GM18867 (cell line): ENCODE results near the gene CCDC169.
A peak's percentile ranks its signal among the peaks of the same experiment; 100 is the strongest.
"Not testable (repeated sequence)": the region's sequence is repeated elsewhere in the genome, so short reads cannot be mapped to it uniquely, and the experiment has no call there.

Experiments
- ATAC-seq: cut with Tn5 transposase; IDR thresholded peaks from one replicate; pipeline ENCODE4 v1.9.1; 2021; ENCODE audit warnings: mild to moderate bottlenecking, moderate library complexity; ENCODE audit not compliant: unreplicated experiment

Gene CCDC169

GRCh38 chr13:36319793-36320192 lies 22.2 kb upstream of the CCDC169 start:
- ATAC-seq, result not testable (repeated sequence)

- ATAC-seq, result no peak
Measured at GRCh38 chr13:36313047-36313969, 15.7 kb upstream of the CCDC169 start.

- peak; percentile 60 for ATAC-seq
Measured at GRCh38 chr13:36310417-36311108, 12.9 kb upstream of the CCDC169 start.

DNA sequence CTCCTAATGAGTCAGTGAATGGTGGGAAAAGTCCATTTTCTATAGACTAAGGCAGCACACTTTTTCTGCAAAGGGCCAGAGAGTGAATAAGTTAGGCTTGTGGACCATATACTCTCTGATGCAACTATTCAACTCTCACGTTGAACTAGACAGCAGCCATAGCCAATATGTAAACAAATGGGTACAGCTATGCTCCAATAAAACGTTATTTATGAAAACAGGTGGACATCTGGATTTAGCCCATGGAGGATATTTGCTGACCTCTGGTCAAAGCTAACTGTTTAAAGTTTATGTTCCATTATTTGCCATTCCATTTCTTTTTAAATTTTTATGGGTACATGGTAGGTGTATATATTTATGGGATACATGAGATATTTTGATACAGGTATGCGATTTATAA lies 4.7 kb upstream of the CCDC169 start:
- ATAC-seq, result no peak

DNA sequence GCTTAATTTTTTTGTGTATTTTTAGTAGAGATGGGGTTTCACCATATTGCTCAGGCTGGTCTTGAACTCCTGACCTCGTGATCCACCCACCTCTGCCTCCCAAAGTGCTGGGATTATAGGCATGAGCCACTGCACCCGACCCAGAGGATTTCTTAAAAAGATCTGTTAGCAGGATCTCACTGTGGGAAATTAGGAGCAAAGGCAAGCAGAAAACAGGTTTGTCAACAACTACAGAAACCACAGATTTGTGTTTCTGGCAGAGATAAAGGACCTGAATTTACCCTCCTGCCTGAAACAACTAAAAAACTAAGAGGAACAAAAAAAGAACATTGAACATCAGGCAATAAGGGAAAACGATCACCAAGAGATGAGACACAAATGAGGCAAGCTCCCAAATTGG lies 1.9 kb upstream of the CCDC169 start:
- not testable (repeated sequence) for ATAC-seq

DNA sequence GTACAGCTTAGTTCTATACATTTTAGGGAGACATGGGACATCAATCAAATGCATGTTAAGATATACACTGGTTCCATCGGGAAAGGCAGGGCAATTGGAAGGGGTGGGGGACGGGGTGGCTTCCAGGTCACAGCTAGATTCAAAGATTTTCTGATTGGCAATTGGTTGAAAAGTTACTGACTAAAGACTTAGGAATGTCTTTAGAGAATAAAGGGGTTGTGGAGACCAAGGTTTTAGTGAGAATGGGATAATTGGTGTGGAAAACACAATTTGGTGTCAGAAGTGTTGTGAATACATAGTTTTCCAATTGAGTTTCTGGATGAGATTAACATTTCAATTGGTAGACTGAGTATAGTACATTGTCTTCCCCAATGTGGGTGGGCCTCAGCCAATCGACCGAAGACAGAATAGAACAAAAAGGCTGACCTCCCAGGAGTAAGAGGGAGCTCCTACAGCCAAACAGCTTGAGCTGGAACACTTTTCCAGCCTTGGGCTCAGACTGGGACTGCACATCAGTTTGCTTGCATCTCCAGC lies 988 bp upstream of the CCDC169 start:
- no peak for ATAC-seq

DNA sequence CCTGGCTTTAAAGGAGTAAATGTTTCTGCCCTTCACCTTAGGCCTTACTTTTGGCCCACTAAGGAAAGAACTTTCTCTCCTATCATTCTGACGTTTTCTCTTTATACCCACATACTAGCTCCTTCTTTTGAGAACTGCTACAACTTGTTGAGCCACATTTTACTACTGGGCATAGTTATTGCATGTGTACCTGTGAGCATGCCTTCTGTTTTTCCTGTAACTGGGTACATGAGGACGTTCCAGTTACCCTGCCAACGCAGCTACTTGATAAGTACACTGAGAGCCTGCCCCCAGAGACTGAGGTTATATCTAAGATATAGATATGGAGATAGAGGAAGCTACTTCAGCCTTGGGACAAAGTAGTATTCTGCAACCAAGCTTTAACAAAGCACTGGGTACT lies 3.5 kb downstream of the CCDC169 start:
- no peak for ATAC-seq

- ATAC-seq, result no peak
Measured at GRCh38 chr13:36293497-36293896, 4.1 kb downstream of the CCDC169 start.

GRCh38 chr13:36288794-36289391 lies 8.7 kb downstream of the CCDC169 start:
- no peak for ATAC-seq

GRCh38 chr13:36286006-36286405 lies 11.6 kb downstream of the CCDC169 start:
- ATAC-seq, result no peak

DNA sequence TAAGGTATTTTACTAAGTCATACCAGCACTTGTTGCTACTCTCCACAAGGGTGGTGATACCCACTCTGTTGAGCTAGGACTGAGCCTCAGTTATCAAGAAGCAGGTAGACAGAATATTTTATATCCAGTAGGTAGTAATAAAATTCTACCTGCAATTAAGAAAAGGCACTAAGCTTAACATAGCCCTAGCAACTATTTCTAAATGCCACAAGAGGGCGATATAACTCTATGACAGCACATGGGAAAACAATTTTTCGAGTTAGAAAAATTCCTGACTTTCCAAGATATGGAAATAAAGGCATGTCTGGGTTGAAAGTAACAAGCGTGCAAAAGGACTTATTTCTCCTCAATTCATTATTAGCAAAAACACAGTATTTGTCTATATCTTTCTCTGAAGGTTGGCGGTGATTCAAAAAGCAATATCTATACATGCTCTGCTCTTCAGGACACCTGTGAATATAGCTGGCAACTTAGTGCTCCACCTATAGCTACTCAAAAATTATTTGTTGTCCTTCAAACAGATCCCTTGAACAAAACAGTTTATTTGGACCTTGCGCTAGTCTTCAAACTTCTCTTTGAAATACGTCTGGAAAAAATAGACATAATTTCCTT lies 14.7 kb downstream of the CCDC169 start:
- no peak for ATAC-seq

DNA sequence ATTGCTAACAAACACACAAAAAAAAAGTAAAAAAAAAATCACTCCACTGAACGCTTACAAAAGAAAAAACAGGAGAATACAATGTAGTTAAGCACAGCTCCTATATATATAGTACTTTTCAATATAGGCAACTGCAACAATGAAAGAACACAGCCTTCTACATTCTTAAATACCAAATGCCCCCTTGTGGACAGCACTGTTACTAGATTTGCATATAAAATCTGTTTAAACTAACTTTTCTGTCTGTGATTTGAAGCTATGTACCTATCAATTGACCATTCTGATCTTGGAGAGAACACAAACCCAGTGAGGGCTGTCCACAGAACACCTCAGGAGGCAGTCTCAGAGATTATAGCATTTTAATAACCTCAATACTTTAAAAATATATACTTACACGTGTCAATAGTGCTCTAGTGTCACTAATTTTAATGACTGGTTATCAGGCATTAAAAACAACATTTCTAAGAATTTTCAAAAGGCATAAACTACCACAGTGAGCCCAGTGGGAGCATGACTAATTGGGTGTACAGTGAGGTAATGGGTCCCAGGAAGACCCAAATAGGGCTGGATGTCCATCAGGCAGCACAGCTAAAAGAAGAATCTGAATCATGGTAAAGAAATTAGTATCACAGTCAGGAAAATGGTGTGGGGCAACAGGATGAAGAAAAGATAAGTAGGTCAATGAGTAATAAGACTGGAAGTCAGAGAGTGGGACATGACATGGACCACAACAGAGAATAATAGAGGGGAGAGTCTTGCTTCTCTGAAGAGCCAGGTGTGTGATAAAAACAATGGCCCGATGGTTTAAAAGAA lies 22.2 kb downstream of the CCDC169 start:
- ATAC-seq, result no peak

- no peak for ATAC-seq
Measured at GRCh38 chr13:36273431-36273830, 24.2 kb downstream of the CCDC169 start.

DNA sequence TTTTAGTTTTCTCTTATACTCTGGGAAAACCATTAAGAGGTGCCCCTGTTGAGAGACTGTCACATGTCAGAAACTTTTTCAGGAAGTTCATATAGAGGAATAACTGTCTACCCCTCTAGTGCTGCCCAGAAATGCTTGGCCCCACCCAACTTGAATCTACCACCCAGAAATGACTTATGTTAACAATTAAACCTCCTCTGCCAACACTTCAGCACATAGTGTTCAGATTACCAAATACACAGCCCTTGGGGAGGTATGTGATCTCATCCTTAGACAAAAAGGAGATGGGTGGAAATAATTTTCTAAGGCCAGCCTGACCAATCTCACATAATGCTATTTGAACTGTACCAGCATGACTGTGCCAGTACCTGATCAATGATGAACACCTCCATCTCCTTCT lies 35.6 kb downstream of the CCDC169 start:
- ATAC-seq, result no peak

- ATAC-seq, result no peak
Measured at GRCh38 chr13:36261011-36261410, 36.6 kb downstream of the CCDC169 start.

GRCh38 chr13:36259361-36260137 lies 38.1 kb downstream of the CCDC169 start:
- ATAC-seq, result no peak

DNA sequence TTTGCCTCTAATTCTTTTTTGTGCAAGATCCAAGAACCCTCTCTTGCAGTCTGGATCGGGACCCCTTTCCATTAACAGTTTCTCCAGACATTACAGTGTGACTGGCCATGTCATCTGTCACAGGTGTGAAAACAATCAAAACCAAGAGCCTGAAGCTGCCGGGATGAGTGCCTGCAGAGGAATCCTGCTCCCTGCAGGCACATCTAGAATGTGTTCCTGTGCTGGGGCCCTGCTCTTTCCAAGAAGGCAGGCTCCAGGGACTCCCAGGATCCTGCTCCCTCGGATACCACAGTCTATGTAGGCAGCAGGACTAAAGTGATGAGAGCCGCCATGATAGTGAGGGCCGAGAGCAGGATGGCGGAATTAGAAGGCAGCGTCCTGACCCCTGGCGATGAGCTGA lies 38.8 kb downstream of the CCDC169 start:
- no peak for ATAC-seq

GRCh38 chr13:36251526-36251925 lies 46.1 kb downstream of the CCDC169 start:
- peak; percentile 85 for ATAC-seq

GRCh38 chr13:36251017-36251416 lies 46.6 kb downstream of the CCDC169 start:
- no peak for ATAC-seq
